ENCODE data around the gene TCAF1.

Gene TCAF1

GRCh38 chr7:143910473-143911248, 8.7 kb upstream of the TCAF1 start:
- TF ChIP-seq CTCF (conservative IDR thresholded peaks at IDR 0.05) = no peak
- H3K27ac ChIP-seq = no peak overlapping the region

GRCh38 chr7:143909863-143910262, 7.9 kb upstream of the TCAF1 start:
- no peak overlapping the region for H3K27ac ChIP-seq
- no peak for TF ChIP-seq CTCF (conservative IDR thresholded peaks at IDR 0.05)

- H3K27ac ChIP-seq = no peak overlapping the region
- TF ChIP-seq CTCF (conservative IDR thresholded peaks at IDR 0.05) = no peak
Observed at GRCh38 chr7:143908120-143908519, 6.1 kb upstream of the TCAF1 start.

GRCh38 chr7:143906895-143907294, 4.9 kb upstream of the TCAF1 start:
- no peak overlapping the region for H3K27ac ChIP-seq
- TF ChIP-seq CTCF (conservative IDR thresholded peaks at IDR 0.05) = no peak

- TF ChIP-seq CTCF (conservative IDR thresholded peaks at IDR 0.05) = no peak
- H3K27ac ChIP-seq = no peak overlapping the region
Observed at GRCh38 chr7:143906151-143906550, 4.2 kb upstream of the TCAF1 start.

GRCh38 chr7:143905509-143905908, 3.5 kb upstream of the TCAF1 start:
- TF ChIP-seq CTCF (conservative IDR thresholded peaks at IDR 0.05) = no peak

GRCh38 chr7:143902332-143902899, 440 bp upstream of the TCAF1 start:
- TF ChIP-seq CTCF (conservative IDR thresholded peaks at IDR 0.05) = no peak
- H3K27ac ChIP-seq = peak overlapping the region; percentile 96

More at GRCh38 chr7:143905509-143905908, 3.5 kb upstream of the TCAF1 start:
- H3K27ac ChIP-seq = no peak overlapping the region

Data from VCaP (cell line).